Progenitor cell of endocrine pancreas (in vitro differentiated cells): ENCODE data around the gene TBX5. TPM values are rescaled to one million over a fixed set of nuclear protein-coding genes. Genes with fewer than 3 reads are reported as not detected.

Source experiments
- DNase-seq: peaks from one replicate; pipeline ENCODE4 v3.0.0; 2021; ENCODE audit warnings: low spot score; ENCODE audit not compliant: unreplicated experiment
- H3K27ac Mint-ChIP-seq: 2 replicates; pipeline ENCODE4 v1.8.0; 2021; ENCODE audit warnings: mild to moderate bottlenecking, moderate library complexity, mixed read lengths
- H3K27me3 Mint-ChIP-seq: 2 replicates; pipeline ENCODE4 v1.8.0; 2021; ENCODE audit warnings: mixed read lengths
- H3K36me3 Mint-ChIP-seq: 2 replicates; pipeline ENCODE4 v1.8.0; 2022; ENCODE audit warnings: mixed read lengths; ENCODE audit not compliant: insufficient read depth
- H3K4me1 Mint-ChIP-seq: 2 replicates; pipeline ENCODE4 v1.8.0; 2021; ENCODE audit warnings: low read depth, mixed read lengths
- H3K4me3 Mint-ChIP-seq: 2 replicates; pipeline ENCODE4 v1.8.0; 2021; ENCODE audit warnings: low read depth, mild to moderate bottlenecking, moderate library complexity, mixed read lengths
- H3K9me3 Mint-ChIP-seq: 2 replicates; pipeline ENCODE4 v1.8.0; 2021; ENCODE audit warnings: low read depth, mixed read lengths
- CTCF ChIP-seq: fragments of 200-600 bp; sonication (generic); IDR thresholded peaks from one replicate; pipeline ENCODE4 v1.5.0; 2021; ENCODE audit warnings: antibody characterized with exemption, mild to moderate bottlenecking; ENCODE audit not compliant: unreplicated experiment
- total RNA-seq: library from RNA; stranded (reverse); gene quantifications from 2 replicates; pipeline ENCODE4 v1.2.1, GENCODE V29; 2021

TBX5 gene
- total RNA-seq, 1 donor from 2014 or later: not detected

- H3K9me3 Mint-ChIP-seq: no peaks in the 10 kb centered on the region
- H3K4me3 Mint-ChIP-seq: no peak overlapping the region
- TF ChIP-seq CTCF: no peak
- H3K4me1 Mint-ChIP-seq: peaks cover under 1% of the 10 kb centered on the region
- peaks cover 3% of the 10 kb centered on the region for H3K27me3 Mint-ChIP-seq
- no peak for DNase-seq
- no peaks in the 10 kb centered on the region for H3K36me3 Mint-ChIP-seq
- H3K27ac Mint-ChIP-seq: no peak overlapping the region
These were observed 92.0 kb downstream of the TBX5 start for GRCh38 chr12:114313910-114314309.

- peaks cover 17% of the 10 kb centered on the region for H3K27me3 Mint-ChIP-seq
- no peak for TF ChIP-seq CTCF
- no peaks in the 10 kb centered on the region for H3K36me3 Mint-ChIP-seq
- no peaks in the 10 kb centered on the region for H3K4me1 Mint-ChIP-seq
- no peak overlapping the region for H3K4me3 Mint-ChIP-seq
- H3K27ac Mint-ChIP-seq: no peak overlapping the region
- DNase-seq: no peak
- no peaks in the 10 kb centered on the region for H3K9me3 Mint-ChIP-seq
These were observed 94.0 kb downstream of the TBX5 start for GRCh38 chr12:114311974-114312373.

GRCh38 chr12:114306646-114307045, 99.3 kb downstream of the TBX5 start:
- no peak for TF ChIP-seq CTCF
- DNase-seq: no peak
- Mint-ChIP-seq H3K36me3 (no peaks in the 10 kb centered on the region), H3K9me3 (peaks cover 3% of the 10 kb centered on the region), H3K4me3 (no peak overlapping the region), H3K27me3 (peaks cover 28% of the 10 kb centered on the region), H3K27ac (no peak overlapping the region), H3K4me1 (peaks cover 3% of the 10 kb centered on the region)

DNA sequence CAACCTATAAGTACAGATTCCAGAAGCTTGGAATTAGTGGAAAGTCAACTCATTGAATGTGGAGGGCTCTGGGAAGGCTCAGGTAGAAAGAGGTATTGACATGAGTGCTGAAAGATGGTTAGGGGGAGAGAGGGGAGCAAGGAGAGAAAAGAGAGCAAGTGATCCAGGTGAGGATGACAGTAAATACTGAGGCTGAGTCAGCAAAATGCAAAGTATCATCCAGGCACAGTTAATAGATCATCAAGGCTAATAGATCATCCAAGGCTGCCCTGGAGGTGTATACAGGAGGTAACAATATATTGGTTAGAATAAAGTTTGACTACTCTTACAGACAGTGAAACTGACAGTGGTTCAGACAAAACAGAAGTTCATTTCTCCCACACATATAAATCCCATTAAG, 100.5 kb downstream of the TBX5 start:
- Mint-ChIP-seq H3K4me3 (no peak overlapping the region), H3K36me3 (no peaks in the 10 kb centered on the region), H3K4me1 (peaks cover 3% of the 10 kb centered on the region), H3K9me3 (peaks cover 3% of the 10 kb centered on the region), H3K27ac (no peak overlapping the region), H3K27me3 (peaks cover 32% of the 10 kb centered on the region)
- DNase-seq: no peak
- TF ChIP-seq CTCF: no peak
